ENCODE measurements around the gene RTKN2. TPM values are rescaled to one million over a fixed set of nuclear protein-coding genes. Genes with fewer than 3 reads are reported as not detected.

RTKN2 gene
- total and polyA plus RNA-seq, 4 donors = 0.05 to 0.93 (median 0.17) TPM; not detected in 1

DNA sequence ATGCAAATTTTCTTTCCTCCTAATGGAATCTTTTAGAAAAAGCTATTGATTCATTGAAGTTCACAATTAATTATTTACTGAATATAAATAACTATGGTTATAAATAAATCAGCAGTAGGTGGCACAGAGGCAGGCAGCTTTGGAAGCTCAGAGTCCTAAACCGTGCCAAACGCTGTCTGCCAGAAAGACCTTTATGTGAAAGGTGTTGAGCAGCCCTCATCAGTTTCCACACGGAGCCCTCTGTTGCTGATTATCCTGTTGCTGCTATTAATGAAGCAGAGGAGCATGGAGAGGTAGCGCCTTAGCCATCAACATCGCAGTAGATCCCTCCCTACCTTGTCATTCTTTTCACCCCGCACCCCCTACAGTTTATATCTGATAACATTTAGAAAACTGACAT is 51.0 kb downstream of the RTKN2 start:
- Histone ChIP-seq H3K27ac (ENCODE audit: low read depth in 1 of 2, low read length in 2 of 2) (no peak overlapping the region), H3K9ac (ENCODE audit: low read depth in 1 of 2, low read length in 2 of 2) (no peak overlapping the region), H3K9me3 (ENCODE audit: control insufficient read depth in 4 of 4, low read length in 3 of 4) (no peaks in the 10 kb centered on the region), H3K4me3 (ENCODE audit: low read depth in 1 of 3, low read length in 3 of 3) (no peak overlapping the region), H3K27me3 (ENCODE audit: control insufficient read depth in 4 of 4, insufficient read depth in 4 of 4, low read length in 3 of 4) (no peaks in the 10 kb centered on the region), H3K36me3 (ENCODE audit: control insufficient read depth in 4 of 4, insufficient read depth in 3 of 4, low read depth in 1 of 4, low read length in 3 of 4) (no peaks in the 10 kb centered on the region), H3K4me1 (ENCODE audit: control insufficient read depth in 4 of 4, insufficient read depth in 4 of 4, low read length in 3 of 4) (no peaks in the 10 kb centered on the region)
- DNase-seq (ENCODE audit: low spot score) = no peak
- WGBS = 62% methylated on average over 6 of the region's 6 CpGs
- TF ChIP-seq NR2F2 (IDR thresholded peaks at IDR 0.05) = no peak
- no peak for TF ChIP-seq YY1 (IDR thresholded peaks at IDR 0.05)
- TF ChIP-seq, protein P1, sequence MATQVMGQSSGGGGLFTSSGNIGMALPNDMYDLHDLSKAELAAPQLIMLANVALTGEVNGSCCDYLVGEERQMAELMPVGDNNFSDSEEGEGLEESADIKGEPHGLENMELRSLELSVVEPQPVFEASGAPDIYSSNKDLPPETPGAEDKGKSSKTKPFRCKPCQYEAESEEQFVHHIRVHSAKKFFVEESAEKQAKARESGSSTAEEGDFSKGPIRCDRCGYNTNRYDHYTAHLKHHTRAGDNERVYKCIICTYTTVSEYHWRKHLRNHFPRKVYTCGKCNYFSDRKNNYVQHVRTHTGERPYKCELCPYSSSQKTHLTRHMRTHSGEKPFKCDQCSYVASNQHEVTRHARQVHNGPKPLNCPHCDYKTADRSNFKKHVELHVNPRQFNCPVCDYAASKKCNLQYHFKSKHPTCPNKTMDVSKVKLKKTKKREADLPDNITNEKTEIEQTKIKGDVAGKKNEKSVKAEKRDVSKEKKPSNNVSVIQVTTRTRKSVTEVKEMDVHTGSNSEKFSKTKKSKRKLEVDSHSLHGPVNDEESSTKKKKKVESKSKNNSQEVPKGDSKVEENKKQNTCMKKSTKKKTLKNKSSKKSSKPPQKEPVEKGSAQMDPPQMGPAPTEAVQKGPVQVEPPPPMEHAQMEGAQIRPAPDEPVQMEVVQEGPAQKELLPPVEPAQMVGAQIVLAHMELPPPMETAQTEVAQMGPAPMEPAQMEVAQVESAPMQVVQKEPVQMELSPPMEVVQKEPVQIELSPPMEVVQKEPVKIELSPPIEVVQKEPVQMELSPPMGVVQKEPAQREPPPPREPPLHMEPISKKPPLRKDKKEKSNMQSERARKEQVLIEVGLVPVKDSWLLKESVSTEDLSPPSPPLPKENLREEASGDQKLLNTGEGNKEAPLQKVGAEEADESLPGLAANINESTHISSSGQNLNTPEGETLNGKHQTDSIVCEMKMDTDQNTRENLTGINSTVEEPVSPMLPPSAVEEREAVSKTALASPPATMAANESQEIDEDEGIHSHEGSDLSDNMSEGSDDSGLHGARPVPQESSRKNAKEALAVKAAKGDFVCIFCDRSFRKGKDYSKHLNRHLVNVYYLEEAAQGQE (IDR thresholded peaks at IDR 0.05) = no peak
- TF ChIP-seq EGR1 (IDR thresholded peaks at IDR 0.05; ENCODE audit: low read depth in 2 of 2) = no peak
- TF ChIP-seq, protein P2, sequence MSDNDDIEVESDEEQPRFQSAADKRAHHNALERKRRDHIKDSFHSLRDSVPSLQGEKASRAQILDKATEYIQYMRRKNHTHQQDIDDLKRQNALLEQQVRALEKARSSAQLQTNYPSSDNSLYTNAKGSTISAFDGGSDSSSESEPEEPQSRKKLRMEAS (IDR thresholded peaks at IDR 0.05) = no peak

DNA sequence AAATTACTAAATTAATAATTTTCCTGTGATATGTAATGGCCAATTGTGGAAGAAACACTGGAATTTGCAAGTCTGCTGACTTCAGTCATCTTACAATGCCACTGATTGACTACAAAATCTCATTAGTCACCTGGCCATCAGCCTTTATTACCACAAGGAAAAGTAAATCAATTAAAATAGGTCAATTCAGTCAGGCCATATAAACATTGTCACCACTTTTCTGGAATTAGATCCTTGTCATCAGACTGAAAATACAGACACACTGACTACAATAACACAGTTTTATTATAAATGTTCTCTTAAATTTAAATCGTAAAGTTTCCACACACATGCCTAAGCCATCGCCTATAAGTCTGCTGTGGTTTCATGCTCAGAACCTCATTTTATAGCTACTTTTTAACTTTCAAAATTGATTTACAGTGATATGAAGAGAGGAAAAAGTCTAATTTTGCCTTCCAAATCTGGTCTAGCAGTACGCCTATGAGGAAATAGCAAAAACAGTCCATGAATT is 54.2 kb downstream of the RTKN2 start:
- H3K9ac ChIP-seq (ENCODE audit: low read depth in 1 of 2, low read length in 2 of 2) = no peak overlapping the region
- no peaks in the 10 kb centered on the region for H3K9me3 ChIP-seq (ENCODE audit: control insufficient read depth in 4 of 4, low read length in 3 of 4)
- no peaks in the 10 kb centered on the region for H3K36me3 ChIP-seq (ENCODE audit: control insufficient read depth in 4 of 4, insufficient read depth in 3 of 4, low read depth in 1 of 4, low read length in 3 of 4)
- WGBS = 94% methylated on average over 3 of the region's 3 CpGs
- no peak overlapping the region for H3K27ac ChIP-seq (ENCODE audit: low read depth in 1 of 2, low read length in 2 of 2)
- no peaks in the 10 kb centered on the region for H3K4me1 ChIP-seq (ENCODE audit: control insufficient read depth in 4 of 4, insufficient read depth in 4 of 4, low read length in 3 of 4)
- no peaks in the 10 kb centered on the region for H3K27me3 ChIP-seq (ENCODE audit: control insufficient read depth in 4 of 4, insufficient read depth in 4 of 4, low read length in 3 of 4)
- H3K4me3 ChIP-seq (ENCODE audit: low read depth in 1 of 3, low read length in 3 of 3) = no peak overlapping the region
- no peak for DNase-seq (ENCODE audit: low spot score)
- TF ChIP-seq SP1 (IDR thresholded peaks at IDR 0.05) (no peak), HNF4G (IDR thresholded peaks at IDR 0.05) (no peak), EGR1 (IDR thresholded peaks at IDR 0.05; ENCODE audit: low read depth in 2 of 2) (no peak), RXRA (IDR thresholded peaks at IDR 0.05) (no peak), RAD21 (IDR thresholded peaks at IDR 0.05) (no peak), JUND (IDR thresholded peaks at IDR 0.05) (no peak), HNF4A (conservative IDR thresholded peaks at IDR 0.05) (no peak), NR2F2 (IDR thresholded peaks at IDR 0.05) (no peak), GABPA (IDR thresholded peaks at IDR 0.05 in 1 of 2, conservative IDR thresholded peaks at IDR 0.05 in 1 of 2) (no peak), TAF1 (conservative IDR thresholded peaks at IDR 0.05) (no peak), FOXA1 (IDR thresholded peaks at IDR 0.05) (no peak), FOXA2 (IDR thresholded peaks at IDR 0.05) (no peak), YY1 (IDR thresholded peaks at IDR 0.05) (no peak)
- TF ChIP-seq, protein P3, sequence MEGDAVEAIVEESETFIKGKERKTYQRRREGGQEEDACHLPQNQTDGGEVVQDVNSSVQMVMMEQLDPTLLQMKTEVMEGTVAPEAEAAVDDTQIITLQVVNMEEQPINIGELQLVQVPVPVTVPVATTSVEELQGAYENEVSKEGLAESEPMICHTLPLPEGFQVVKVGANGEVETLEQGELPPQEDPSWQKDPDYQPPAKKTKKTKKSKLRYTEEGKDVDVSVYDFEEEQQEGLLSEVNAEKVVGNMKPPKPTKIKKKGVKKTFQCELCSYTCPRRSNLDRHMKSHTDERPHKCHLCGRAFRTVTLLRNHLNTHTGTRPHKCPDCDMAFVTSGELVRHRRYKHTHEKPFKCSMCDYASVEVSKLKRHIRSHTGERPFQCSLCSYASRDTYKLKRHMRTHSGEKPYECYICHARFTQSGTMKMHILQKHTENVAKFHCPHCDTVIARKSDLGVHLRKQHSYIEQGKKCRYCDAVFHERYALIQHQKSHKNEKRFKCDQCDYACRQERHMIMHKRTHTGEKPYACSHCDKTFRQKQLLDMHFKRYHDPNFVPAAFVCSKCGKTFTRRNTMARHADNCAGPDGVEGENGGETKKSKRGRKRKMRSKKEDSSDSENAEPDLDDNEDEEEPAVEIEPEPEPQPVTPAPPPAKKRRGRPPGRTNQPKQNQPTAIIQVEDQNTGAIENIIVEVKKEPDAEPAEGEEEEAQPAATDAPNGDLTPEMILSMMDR (IDR thresholded peaks at IDR 0.05; ENCODE audit: low read depth, low read length, missing input control) = no peak
- TF ChIP-seq, protein P4, sequence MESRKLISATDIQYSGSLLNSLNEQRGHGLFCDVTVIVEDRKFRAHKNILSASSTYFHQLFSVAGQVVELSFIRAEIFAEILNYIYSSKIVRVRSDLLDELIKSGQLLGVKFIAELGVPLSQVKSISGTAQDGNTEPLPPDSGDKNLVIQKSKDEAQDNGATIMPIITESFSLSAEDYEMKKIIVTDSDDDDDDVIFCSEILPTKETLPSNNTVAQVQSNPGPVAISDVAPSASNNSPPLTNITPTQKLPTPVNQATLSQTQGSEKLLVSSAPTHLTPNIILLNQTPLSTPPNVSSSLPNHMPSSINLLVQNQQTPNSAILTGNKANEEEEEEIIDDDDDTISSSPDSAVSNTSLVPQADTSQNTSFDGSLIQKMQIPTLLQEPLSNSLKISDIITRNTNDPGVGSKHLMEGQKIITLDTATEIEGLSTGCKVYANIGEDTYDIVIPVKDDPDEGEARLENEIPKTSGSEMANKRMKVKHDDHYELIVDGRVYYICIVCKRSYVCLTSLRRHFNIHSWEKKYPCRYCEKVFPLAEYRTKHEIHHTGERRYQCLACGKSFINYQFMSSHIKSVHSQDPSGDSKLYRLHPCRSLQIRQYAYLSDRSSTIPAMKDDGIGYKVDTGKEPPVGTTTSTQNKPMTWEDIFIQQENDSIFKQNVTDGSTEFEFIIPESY (IDR thresholded peaks at IDR 0.05) = no peak
- TF ChIP-seq, protein P1 (IDR thresholded peaks at IDR 0.05) = no peak
- TF ChIP-seq, protein P5, sequence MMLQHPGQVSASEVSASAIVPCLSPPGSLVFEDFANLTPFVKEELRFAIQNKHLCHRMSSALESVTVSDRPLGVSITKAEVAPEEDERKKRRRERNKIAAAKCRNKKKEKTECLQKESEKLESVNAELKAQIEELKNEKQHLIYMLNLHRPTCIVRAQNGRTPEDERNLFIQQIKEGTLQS (IDR thresholded peaks at IDR 0.05) = no peak

Data from liver (tissue), 9 donors.